Peyer's patch (tissue), 4 donors: ENCODE results near the gene LRP1-AS.

ENCODE experiments used
- POLR2A ChIP-seq, 2 donors: fragments of 450-650 bp; IDR thresholded peaks; one replicate each; pipeline ENCODE4 v1.5.1; 2017; ENCODE audit warnings: antibody characterized with exemption in 2 of 2, mild to moderate bottlenecking in 2 of 2, moderate library complexity in 2 of 2
- TF ChIP-seq, protein P1 (sequence below), 6 experiments: fragments of 450-650 bp in 4 of 6; fragments of 200-600 bp in 2 of 6; sonication (generic) in 1 of 6; IDR thresholded peaks; one replicate each; pipeline ENCODE4 v1.5.1; 2017 to 2019; ENCODE audit warnings: antibody characterized with exemption in 6 of 6, mild to moderate bottlenecking in 3 of 6, moderate library complexity in 1 of 6

- TF ChIP-seq POLR2A (IDR thresholded peaks at IDR 0.05), result no peak
- TF ChIP-seq, protein P1, sequence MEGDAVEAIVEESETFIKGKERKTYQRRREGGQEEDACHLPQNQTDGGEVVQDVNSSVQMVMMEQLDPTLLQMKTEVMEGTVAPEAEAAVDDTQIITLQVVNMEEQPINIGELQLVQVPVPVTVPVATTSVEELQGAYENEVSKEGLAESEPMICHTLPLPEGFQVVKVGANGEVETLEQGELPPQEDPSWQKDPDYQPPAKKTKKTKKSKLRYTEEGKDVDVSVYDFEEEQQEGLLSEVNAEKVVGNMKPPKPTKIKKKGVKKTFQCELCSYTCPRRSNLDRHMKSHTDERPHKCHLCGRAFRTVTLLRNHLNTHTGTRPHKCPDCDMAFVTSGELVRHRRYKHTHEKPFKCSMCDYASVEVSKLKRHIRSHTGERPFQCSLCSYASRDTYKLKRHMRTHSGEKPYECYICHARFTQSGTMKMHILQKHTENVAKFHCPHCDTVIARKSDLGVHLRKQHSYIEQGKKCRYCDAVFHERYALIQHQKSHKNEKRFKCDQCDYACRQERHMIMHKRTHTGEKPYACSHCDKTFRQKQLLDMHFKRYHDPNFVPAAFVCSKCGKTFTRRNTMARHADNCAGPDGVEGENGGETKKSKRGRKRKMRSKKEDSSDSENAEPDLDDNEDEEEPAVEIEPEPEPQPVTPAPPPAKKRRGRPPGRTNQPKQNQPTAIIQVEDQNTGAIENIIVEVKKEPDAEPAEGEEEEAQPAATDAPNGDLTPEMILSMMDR (IDR thresholded peaks at IDR 0.05), result no peak
Observed at GRCh38 chr12:57131896-57132744, 15.3 kb downstream of the LRP1-AS start.
